Tibial nerve (tissue), 3 donors: ENCODE measurements around the gene RPL27.

Experiments used
- CTCF ChIP-seq, 5 experiments: fragments of 200-600 bp in 3 of 5; fragments of 450-650 bp in 2 of 5; sonication (generic) in 3 of 5; IDR thresholded peaks; one replicate each; pipeline ENCODE4 v1.5.1; 2016 to 2019; ENCODE audit warnings: antibody characterized with exemption in 5 of 5, mild to moderate bottlenecking in 3 of 5, moderate library complexity in 2 of 5
- POLR2A ChIP-seq, 2 donors: fragments of 450-650 bp; IDR thresholded peaks; one replicate each; pipeline ENCODE4 v1.6.1; 2017; ENCODE audit warnings: antibody characterized with exemption in 2 of 2, mild to moderate bottlenecking in 2 of 2, moderate library complexity in 2 of 2

- TF ChIP-seq POLR2A (IDR thresholded peaks at IDR 0.05) (no peak), CTCF (IDR thresholded peaks at IDR 0.05) (no peak)
Measured at GRCh38 chr17:42989141-42989540, 9.1 kb upstream of the RPL27 start.
